ENCODE measurements around the gene ATP9A. TPM values are rescaled to one million over a fixed set of nuclear protein-coding genes. Genes with fewer than 3 reads are reported as not detected.
"Not testable (repeated sequence)": the region's sequence is repeated elsewhere in the genome, so short reads cannot be mapped to it uniquely, and the experiment has no call there.

Gene ATP9A
- total and polyA plus RNA-seq, 2 donors, result 17.9 to 25.6 TPM

- Histone ChIP-seq H3K27ac (ENCODE audit: low read depth) (no peak overlapping the region), H3K36me3 (ENCODE audit: insufficient read depth) (no peaks in the 10 kb centered on the region), H3K4me3 (ENCODE audit: low read depth, low read length) (peak overlapping the region; percentile 6), H3K4me1 (ENCODE audit: insufficient read depth) (no peaks in the 10 kb centered on the region)
- no peak for DNase-seq (ENCODE audit: extremely low spot score)
- WGBS, result 1% methylated on average over 59 of the region's 59 CpGs
Measured at GRCh38 chr20:51801122-51801822, 33.1 kb upstream of the ATP9A start.

- Histone ChIP-seq H3K4me3 (ENCODE audit: low read depth, low read length) (peak overlapping the region; percentile 25), H3K27ac (ENCODE audit: low read depth) (no peak overlapping the region), H3K36me3 (ENCODE audit: insufficient read depth) (no peaks in the 10 kb centered on the region), H3K4me1 (ENCODE audit: insufficient read depth) (no peaks in the 10 kb centered on the region)
- DNase-seq (ENCODE audit: extremely low spot score), result no peak
- WGBS, result under 1% methylated on average over 18 of the region's 18 CpGs
Measured at GRCh38 chr20:51800872-51801121, 32.6 kb upstream of the ATP9A start.

- WGBS, result 1% methylated on average over 44 of the region's 44 CpGs
- Histone ChIP-seq H3K36me3 (ENCODE audit: insufficient read depth) (no peaks in the 10 kb centered on the region), H3K4me1 (ENCODE audit: insufficient read depth) (no peaks in the 10 kb centered on the region)
Measured at GRCh38 chr20:51800060-51800871, 32.1 kb upstream of the ATP9A start.

GRCh38 chr20:51799401-51799860, 31.2 kb upstream of the ATP9A start:
- WGBS, result 20% methylated on average over 10 of the region's 10 CpGs

More at GRCh38 chr20:51800060-51800871, 32.1 kb upstream of the ATP9A start:
- DNase-seq (ENCODE audit: extremely low spot score), result no peak
- H3K27ac ChIP-seq (ENCODE audit: low read depth), result no peak overlapping the region
- peak overlapping the region; percentile 25 for H3K4me3 ChIP-seq (ENCODE audit: low read depth, low read length)

GRCh38 chr20:51797357-51798025, 29.3 kb upstream of the ATP9A start:
- H3K4me1 ChIP-seq (ENCODE audit: insufficient read depth), result no peaks in the 10 kb centered on the region
- H3K36me3 ChIP-seq (ENCODE audit: insufficient read depth), result no peaks in the 10 kb centered on the region
- DNase-seq (ENCODE audit: extremely low spot score), result no peak
- no peak overlapping the region for H3K27ac ChIP-seq (ENCODE audit: low read depth)
- WGBS, result 33% methylated on average over 3 of the region's 3 CpGs
- H3K4me3 ChIP-seq (ENCODE audit: low read depth, low read length), result no peak overlapping the region

More at GRCh38 chr20:51799401-51799860, 31.2 kb upstream of the ATP9A start:
- Histone ChIP-seq H3K27ac (ENCODE audit: low read depth) (no peak overlapping the region), H3K4me1 (ENCODE audit: insufficient read depth) (no peaks in the 10 kb centered on the region), H3K4me3 (ENCODE audit: low read depth, low read length) (no peak overlapping the region), H3K36me3 (ENCODE audit: insufficient read depth) (no peaks in the 10 kb centered on the region)
- DNase-seq (ENCODE audit: extremely low spot score), result no peak

GRCh38 chr20:51796340-51796739, 28.1 kb upstream of the ATP9A start:
- no peaks in the 10 kb centered on the region for H3K4me1 ChIP-seq (ENCODE audit: insufficient read depth)
- H3K27ac ChIP-seq (ENCODE audit: low read depth), result no peak overlapping the region
- 89% methylated on average over 3 of the region's 3 CpGs for WGBS
- DNase-seq (ENCODE audit: extremely low spot score), result no peak
- no peaks in the 10 kb centered on the region for H3K36me3 ChIP-seq (ENCODE audit: insufficient read depth)
- H3K4me3 ChIP-seq (ENCODE audit: low read depth, low read length), result no peak overlapping the region

- Histone ChIP-seq H3K4me3 (ENCODE audit: low read depth, low read length) (no peak overlapping the region), H3K36me3 (ENCODE audit: insufficient read depth) (no peaks in the 10 kb centered on the region), H3K4me1 (ENCODE audit: insufficient read depth) (no peaks in the 10 kb centered on the region), H3K27ac (ENCODE audit: low read depth) (no peak overlapping the region)
- DNase-seq (ENCODE audit: extremely low spot score), result no peak
- WGBS, result 73% methylated on average over 7 of the region's 7 CpGs
Measured at GRCh38 chr20:51792960-51793359, 24.8 kb upstream of the ATP9A start.

- no peak for DNase-seq (ENCODE audit: extremely low spot score)
- no peaks in the 10 kb centered on the region for H3K4me1 ChIP-seq (ENCODE audit: insufficient read depth)
- no peak overlapping the region for H3K27ac ChIP-seq (ENCODE audit: low read depth)
- no peak overlapping the region for H3K4me3 ChIP-seq (ENCODE audit: low read depth, low read length)
- 93% methylated on average over 13 of the region's 13 CpGs for WGBS
- H3K36me3 ChIP-seq (ENCODE audit: insufficient read depth), result no peaks in the 10 kb centered on the region
Measured at GRCh38 chr20:51791626-51792025, 23.4 kb upstream of the ATP9A start.

- Histone ChIP-seq H3K27ac (ENCODE audit: low read depth) (no peak overlapping the region), H3K4me3 (ENCODE audit: low read depth, low read length) (no peak overlapping the region), H3K4me1 (ENCODE audit: insufficient read depth) (no peaks in the 10 kb centered on the region), H3K36me3 (ENCODE audit: insufficient read depth) (no peaks in the 10 kb centered on the region)
- no peak for DNase-seq (ENCODE audit: extremely low spot score)
- 93% methylated on average over 17 of the region's 17 CpGs for WGBS
Measured at GRCh38 chr20:51790256-51790655, 22.1 kb upstream of the ATP9A start.

GRCh38 chr20:51789434-51789833, 21.2 kb upstream of the ATP9A start:
- DNase-seq (ENCODE audit: extremely low spot score), result no peak
- 82% methylated on average over 2 of the region's 2 CpGs for whole genome bisulfite sequencing
- H3K4me1 ChIP-seq (ENCODE audit: insufficient read depth), result no peaks in the 10 kb centered on the region
- H3K27ac ChIP-seq (ENCODE audit: low read depth), result no peak overlapping the region
- no peak overlapping the region for H3K4me3 ChIP-seq (ENCODE audit: low read depth, low read length)
- no peaks in the 10 kb centered on the region for H3K36me3 ChIP-seq (ENCODE audit: insufficient read depth)

- Histone ChIP-seq H3K36me3 (ENCODE audit: insufficient read depth) (no peaks in the 10 kb centered on the region), H3K27ac (ENCODE audit: low read depth) (no peak overlapping the region), H3K4me3 (ENCODE audit: low read depth, low read length) (no peak overlapping the region), H3K4me1 (ENCODE audit: insufficient read depth) (no peaks in the 10 kb centered on the region)
- 93% methylated on average over 14 of the region's 14 CpGs for WGBS
- no peak for DNase-seq (ENCODE audit: extremely low spot score)
Measured at GRCh38 chr20:51788822-51789221, 20.6 kb upstream of the ATP9A start.

GRCh38 chr20:51784299-51784698, 16.1 kb upstream of the ATP9A start:
- 91% methylated on average over 15 of the region's 15 CpGs for WGBS
- Histone ChIP-seq H3K27ac (ENCODE audit: low read depth) (no peak overlapping the region), H3K4me1 (ENCODE audit: insufficient read depth) (no peaks in the 10 kb centered on the region), H3K36me3 (ENCODE audit: insufficient read depth) (no peaks in the 10 kb centered on the region), H3K4me3 (ENCODE audit: low read depth, low read length) (no peak overlapping the region)
- DNase-seq (ENCODE audit: extremely low spot score), result no peak

- H3K4me1 ChIP-seq (ENCODE audit: insufficient read depth); H3K4me3 ChIP-seq (ENCODE audit: low read depth, low read length); H3K36me3 ChIP-seq (ENCODE audit: insufficient read depth); H3K27ac ChIP-seq (ENCODE audit: low read depth); DNase-seq (ENCODE audit: extremely low spot score): not testable (repeated sequence)
- 88% methylated on average over 4 of the region's 4 CpGs for WGBS
Measured at GRCh38 chr20:51778229-51778759, 10.1 kb upstream of the ATP9A start.

Data from urinary bladder (tissue), 4 donors.